Measurements from ENCODE around the gene FN3KRP.

FN3KRP gene

DNA sequence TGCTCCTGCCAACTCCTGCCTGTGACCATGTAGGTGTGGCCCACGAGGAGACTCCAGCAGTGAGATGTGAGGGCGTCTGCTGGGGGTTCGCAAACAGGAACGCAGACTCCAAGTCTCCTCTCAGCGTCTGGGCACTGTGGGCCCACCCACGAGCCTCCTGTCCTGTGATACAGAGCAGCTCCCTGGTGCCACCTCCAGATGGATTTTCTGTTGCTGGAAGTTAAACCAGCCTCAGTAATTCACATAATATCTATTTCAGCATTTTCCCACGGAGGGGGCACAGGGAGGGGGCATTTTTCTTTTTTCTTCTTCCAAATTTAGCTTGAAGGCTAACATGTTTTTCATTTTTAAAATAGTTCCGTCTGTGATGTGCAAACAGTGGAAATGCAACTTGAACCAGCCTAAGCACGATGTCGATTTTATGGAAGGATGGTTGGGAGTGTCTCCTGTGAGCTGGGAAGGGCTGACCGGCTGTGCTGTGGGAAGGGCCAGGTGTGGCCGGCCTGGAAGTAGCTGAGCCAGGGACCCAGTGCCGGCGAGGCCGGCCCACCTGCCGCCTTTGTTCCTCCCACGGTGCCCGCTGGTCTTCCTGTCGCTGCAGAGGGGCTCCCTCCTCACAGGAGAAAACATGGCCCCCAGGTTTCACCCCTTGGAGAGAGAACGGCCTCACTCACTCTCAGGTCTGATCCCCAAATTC lies 14.1 kb upstream of the FN3KRP start:
- DNase-seq (ENCODE audit: insufficient read length, low spot score) (no peak), FAIRE-seq (no peak)
- TF ChIP-seq, protein P1, sequence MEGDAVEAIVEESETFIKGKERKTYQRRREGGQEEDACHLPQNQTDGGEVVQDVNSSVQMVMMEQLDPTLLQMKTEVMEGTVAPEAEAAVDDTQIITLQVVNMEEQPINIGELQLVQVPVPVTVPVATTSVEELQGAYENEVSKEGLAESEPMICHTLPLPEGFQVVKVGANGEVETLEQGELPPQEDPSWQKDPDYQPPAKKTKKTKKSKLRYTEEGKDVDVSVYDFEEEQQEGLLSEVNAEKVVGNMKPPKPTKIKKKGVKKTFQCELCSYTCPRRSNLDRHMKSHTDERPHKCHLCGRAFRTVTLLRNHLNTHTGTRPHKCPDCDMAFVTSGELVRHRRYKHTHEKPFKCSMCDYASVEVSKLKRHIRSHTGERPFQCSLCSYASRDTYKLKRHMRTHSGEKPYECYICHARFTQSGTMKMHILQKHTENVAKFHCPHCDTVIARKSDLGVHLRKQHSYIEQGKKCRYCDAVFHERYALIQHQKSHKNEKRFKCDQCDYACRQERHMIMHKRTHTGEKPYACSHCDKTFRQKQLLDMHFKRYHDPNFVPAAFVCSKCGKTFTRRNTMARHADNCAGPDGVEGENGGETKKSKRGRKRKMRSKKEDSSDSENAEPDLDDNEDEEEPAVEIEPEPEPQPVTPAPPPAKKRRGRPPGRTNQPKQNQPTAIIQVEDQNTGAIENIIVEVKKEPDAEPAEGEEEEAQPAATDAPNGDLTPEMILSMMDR (IDR thresholded peaks at IDR 0.05; ENCODE audit: insufficient read depth, missing control alignments), result no peak

GRCh38 chr17:82703036-82703745 lies 13.3 kb upstream of the FN3KRP start:
- TF ChIP-seq, protein P1 (IDR thresholded peaks at IDR 0.05; ENCODE audit: insufficient read depth, missing control alignments), result no peak
- no peak for FAIRE-seq
- no peak for DNase-seq (ENCODE audit: insufficient read length, low spot score)

DNA sequence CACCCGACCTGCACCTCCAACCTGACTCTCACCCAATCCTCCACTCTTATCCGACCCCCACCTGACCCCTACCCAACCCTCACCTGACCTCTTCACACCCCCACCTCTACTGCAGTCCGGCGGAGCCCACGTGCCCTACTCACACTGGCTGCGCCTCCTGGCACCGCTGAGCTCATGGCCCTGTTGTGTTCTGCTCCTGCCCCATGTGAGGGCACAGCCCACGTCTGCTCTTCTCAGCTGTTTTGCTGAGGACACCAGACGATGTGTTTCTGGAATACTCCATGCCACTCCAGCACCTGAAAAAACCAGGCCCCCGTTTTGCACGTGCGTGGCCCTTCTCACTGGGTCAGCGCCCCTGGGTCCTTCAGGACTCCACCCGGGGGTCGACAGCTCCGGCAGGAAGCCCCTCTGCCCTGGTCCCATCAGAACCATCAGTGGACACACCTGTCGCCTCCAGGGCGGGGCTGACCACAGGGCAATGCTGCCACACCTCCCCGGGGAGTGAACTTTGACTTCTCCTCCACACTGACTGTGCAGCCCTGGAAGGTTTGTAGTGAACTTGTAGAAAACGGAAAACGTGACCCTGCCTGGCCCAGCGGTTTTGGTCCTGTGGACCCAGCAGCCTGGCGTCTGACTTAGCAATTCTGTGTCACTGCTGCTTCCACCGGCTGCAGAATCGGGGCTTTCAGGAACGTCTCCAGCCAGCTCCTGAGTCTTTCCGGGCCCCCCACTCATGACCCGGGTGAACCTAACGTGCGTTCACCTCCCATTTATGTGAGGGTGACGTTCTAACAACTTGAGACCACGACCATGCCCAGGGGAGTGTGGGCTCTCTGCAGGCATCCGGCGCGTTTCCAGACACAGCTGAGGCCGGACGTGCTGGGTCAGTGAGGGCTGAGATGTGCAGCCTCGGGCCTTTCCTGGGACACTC lies 12.3 kb upstream of the FN3KRP start:
- DNase-seq (ENCODE audit: insufficient read length, low spot score) (no peak), FAIRE-seq (no peak)
- TF ChIP-seq, protein P1 (IDR thresholded peaks at IDR 0.05; ENCODE audit: insufficient read depth, missing control alignments), result no peak

DNA sequence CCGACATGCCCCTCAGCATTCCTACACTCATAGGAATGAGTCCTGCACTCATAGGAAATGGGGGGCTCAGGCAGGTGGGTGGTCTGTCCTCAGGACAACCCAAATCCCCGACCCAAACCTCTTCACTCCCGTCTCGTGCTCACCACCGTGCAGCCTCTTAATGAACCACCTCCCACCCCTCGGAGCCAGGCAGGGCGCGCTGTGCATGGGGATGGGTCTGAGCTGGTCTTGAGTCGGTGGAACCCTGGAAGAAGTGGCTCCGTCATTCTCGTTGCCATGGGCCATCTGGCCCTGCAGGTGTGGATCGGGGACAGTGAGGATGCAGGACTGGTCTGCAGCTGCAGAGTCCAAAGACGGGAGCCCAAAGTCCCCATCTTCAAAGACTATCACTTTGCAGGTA lies 11.6 kb upstream of the FN3KRP start:
- FAIRE-seq (no peak), DNase-seq (ENCODE audit: insufficient read length, low spot score) (no peak)
- TF ChIP-seq, protein P1 (IDR thresholded peaks at IDR 0.05; ENCODE audit: insufficient read depth, missing control alignments), result no peak

GRCh38 chr17:82705756-82706155 lies 10.8 kb upstream of the FN3KRP start:
- DNase-seq (ENCODE audit: insufficient read length, low spot score) (no peak), FAIRE-seq (no peak)
- TF ChIP-seq, protein P1 (IDR thresholded peaks at IDR 0.05; ENCODE audit: insufficient read depth, missing control alignments), result no peak

GRCh38 chr17:82709024-82709675 lies 7.4 kb upstream of the FN3KRP start:
- DNase-seq (ENCODE audit: insufficient read length, low spot score) (no peak), FAIRE-seq (no peak)
- TF ChIP-seq, protein P1 (IDR thresholded peaks at IDR 0.05; ENCODE audit: insufficient read depth, missing control alignments), result no peak

Measured in D721Med (cell line).